GM13977 (cell line): Measurements from ENCODE around the gene TRANK1.

Experiments
- DNase-seq: peaks from one replicate; pipeline ENCODE4 v3.0.0; 2012; ENCODE audit warnings: low spot score
- in situ Hi-C: fragments of 300-500 bp; cut with MboI; formaldehyde crosslinking; loops from one replicate; pipeline ENCODE4 v1.12.0; 2022; ENCODE audit warnings: low sequenced_read_pairs, low pct_unique_long_range_greater_than_20kb, mixed read lengths, inconsistent platforms; ENCODE audit not compliant: unreplicated experiment
- TF ChIP-seq, protein P1 (sequence below): IDR thresholded peaks from 2 replicates; pipeline ENCODE4 v1.5.1; 2012; ENCODE audit warnings: mild to moderate bottlenecking, control low read depth; ENCODE audit not compliant: insufficient read depth; ENCODE audit errors: extremely low read depth, missing control alignments

Gene TRANK1

DNA sequence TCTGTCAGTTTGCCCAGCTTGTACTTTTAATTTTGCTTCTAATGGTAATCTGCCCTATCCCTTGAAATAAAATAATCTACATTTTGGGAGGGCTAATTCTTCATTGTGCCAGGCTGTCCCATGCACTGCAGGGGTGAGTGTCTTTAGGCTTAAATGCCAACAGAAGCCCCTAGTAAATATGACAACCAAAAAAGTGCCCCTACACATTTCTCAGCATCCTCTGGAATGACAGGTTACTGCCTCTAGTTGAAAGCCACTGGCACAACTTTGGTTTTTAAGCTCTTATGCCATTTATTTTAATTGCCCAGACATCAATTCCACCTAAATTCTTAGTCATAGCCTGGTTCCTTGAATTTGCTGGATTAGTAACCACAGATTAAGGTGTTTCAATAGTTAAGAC, 44.7 kb upstream of the TRANK1 start:
- TF ChIP-seq, protein P1, sequence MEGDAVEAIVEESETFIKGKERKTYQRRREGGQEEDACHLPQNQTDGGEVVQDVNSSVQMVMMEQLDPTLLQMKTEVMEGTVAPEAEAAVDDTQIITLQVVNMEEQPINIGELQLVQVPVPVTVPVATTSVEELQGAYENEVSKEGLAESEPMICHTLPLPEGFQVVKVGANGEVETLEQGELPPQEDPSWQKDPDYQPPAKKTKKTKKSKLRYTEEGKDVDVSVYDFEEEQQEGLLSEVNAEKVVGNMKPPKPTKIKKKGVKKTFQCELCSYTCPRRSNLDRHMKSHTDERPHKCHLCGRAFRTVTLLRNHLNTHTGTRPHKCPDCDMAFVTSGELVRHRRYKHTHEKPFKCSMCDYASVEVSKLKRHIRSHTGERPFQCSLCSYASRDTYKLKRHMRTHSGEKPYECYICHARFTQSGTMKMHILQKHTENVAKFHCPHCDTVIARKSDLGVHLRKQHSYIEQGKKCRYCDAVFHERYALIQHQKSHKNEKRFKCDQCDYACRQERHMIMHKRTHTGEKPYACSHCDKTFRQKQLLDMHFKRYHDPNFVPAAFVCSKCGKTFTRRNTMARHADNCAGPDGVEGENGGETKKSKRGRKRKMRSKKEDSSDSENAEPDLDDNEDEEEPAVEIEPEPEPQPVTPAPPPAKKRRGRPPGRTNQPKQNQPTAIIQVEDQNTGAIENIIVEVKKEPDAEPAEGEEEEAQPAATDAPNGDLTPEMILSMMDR = no peak
- DNase-seq = no peak
- in situ Hi-C loops = no loop called here

GRCh38 chr3:36989005-36989404, 44.2 kb upstream of the TRANK1 start:
- in situ Hi-C loops = no loop called here
- TF ChIP-seq, protein P1 = no peak
- DNase-seq = no peak

DNA sequence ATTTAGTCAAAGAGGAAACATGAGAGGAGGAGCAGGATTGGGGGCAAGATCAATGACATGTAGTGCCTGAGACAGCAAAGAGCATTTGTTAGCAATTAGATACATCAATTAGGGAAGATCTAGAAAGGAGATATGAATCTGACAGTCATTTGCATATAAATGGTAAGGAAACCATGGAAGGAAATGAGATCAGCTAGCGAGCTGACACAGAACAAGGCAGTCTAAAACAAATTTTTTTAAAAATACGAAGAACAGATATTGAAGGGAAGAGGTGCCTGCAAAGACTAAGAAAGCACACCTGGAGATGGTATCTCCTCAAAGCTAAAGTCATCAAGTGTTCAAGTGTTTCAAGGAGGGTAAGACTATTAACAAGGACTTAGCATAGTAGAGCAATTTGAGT, 43.5 kb upstream of the TRANK1 start:
- DNase-seq = no peak
- in situ Hi-C loops = no loop called here
- TF ChIP-seq, protein P1 = no peak

- in situ Hi-C loops = no loop called here
- DNase-seq = no peak
- TF ChIP-seq, protein P1 = no peak
These were observed 36.2 kb upstream of the TRANK1 start for GRCh38 chr3:36981006-36981405.

GRCh38 chr3:36973139-36973538, 28.3 kb upstream of the TRANK1 start:
- DNase-seq = no peak
- TF ChIP-seq, protein P1 = no peak
- in situ Hi-C loops = no loop called here

DNA sequence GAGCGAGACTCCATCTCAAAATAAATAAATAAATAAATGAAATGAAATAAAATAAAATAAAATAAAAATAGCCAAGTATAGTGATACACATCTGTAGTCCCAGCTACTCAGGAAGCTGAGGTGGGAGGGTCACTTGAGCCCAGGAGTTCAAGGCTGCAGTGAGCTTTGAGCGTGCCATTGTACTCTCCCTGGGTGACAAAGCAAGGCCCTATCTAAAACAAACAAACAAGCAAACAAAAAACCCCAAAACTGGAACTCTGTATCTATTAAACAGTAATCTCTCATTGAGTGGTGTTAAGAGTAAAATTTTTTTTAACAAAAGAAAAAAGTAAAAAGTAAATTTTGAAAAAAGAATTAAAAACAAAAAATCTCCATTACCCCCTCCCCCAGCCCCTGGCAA, 27.3 kb upstream of the TRANK1 start:
- DNase-seq = no peak
- in situ Hi-C loops = no loop called here
- TF ChIP-seq, protein P1 = no peak

DNA sequence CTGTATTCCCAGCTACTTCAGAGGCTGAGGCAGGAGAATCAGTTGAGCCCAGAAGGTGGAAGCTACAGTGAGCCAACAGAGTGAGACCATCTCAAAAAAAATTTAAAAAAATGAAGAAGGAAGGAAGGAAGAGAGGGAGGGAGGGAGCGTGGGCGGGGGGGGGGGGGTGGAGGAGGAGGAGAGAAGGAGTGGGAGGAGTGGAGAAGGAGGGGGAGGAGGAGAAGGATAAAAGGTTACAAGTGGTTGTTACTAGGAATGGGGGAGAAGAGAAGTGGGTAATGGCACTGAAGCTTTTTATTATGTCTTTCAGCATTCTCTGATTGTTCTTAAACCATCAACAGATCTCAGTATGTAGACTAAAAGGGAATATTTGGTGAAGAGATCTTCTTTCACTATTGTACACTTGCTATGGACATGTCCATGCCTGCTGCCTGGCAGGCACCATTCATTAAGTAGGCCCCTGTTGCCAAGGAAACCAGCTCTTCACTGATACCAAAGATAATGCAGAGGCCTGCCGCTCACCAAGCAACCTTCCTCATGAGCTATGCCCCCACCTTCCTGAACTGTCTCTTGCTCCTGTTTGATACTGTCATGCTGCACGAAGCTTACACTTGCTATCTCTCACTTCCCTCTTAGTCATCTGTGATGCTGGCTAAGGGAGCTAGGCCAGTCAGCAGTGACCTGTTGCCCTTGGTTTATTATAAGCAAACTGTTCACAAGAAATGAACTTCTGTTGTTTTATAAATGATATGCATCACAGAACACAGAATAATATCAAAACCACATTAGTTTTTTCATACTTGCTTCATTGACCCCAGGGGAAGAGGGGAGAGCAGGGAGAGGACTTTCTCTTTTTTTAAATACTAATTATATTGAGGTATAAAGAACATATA, 24.9 kb upstream of the TRANK1 start:
- DNase-seq = peak; percentile 82
- in situ Hi-C loops = no loop called here
- TF ChIP-seq, protein P1 = no peak
